KOPT-K1 (cell line): ENCODE data around the gene SLC6A19.
"Not testable (repeated sequence)": the region's sequence is repeated elsewhere in the genome, so short reads cannot be mapped to it uniquely, and the experiment has no call there.

Experiments
- H3K27ac ChIP-seq: fragments of 200-600 bp; sonication (generic); 2 replicates; pipeline ENCODE4 v1.5.1; 2016; ENCODE audit warnings: antibody characterized with exemption, mild to moderate bottlenecking, low read depth, low read length; ENCODE audit not compliant: poor library complexity, severe bottlenecking
- H3K36me3 ChIP-seq: fragments of 200-600 bp; sonication (generic); 2 replicates; pipeline ENCODE4 v1.5.1; 2017; ENCODE audit warnings: antibody characterized with exemption, mild to moderate bottlenecking, low read length, moderate library complexity; ENCODE audit not compliant: insufficient read depth
- H3K9me3 ChIP-seq: fragments of 200-600 bp; sonication (generic); 2 replicates; pipeline ENCODE4 v1.5.1; 2017; ENCODE audit warnings: antibody characterized with exemption, low read length, mild to moderate bottlenecking; ENCODE audit not compliant: insufficient read depth, poor library complexity, severe bottlenecking

The SLC6A19 gene

GRCh38 chr5:1222621-1223277, 21.4 kb downstream of the SLC6A19 start:
- Histone ChIP-seq H3K27ac (no peak overlapping the region), H3K36me3 (no peaks in the 10 kb centered on the region), H3K9me3 (no peaks in the 10 kb centered on the region)

- Histone ChIP-seq H3K36me3 (no peaks in the 10 kb centered on the region), H3K27ac (no peak overlapping the region), H3K9me3 (no peaks in the 10 kb centered on the region)
These were observed 21.9 kb downstream of the SLC6A19 start for GRCh38 chr5:1223278-1223670.

- no peaks in the 10 kb centered on the region for H3K9me3 ChIP-seq
- H3K36me3 ChIP-seq: no peaks in the 10 kb centered on the region
- H3K27ac ChIP-seq: no peak overlapping the region
These were observed 23.2 kb downstream of the SLC6A19 start for GRCh38 chr5:1224631-1225030.

- no peaks in the 10 kb centered on the region for H3K9me3 ChIP-seq
- no peaks in the 10 kb centered on the region for H3K36me3 ChIP-seq
- no peak within 1 kb of the TSS for H3K27ac ChIP-seq
These were observed 23.7 kb downstream of the SLC6A19 start, which contains the start of gene SLC6A18 for GRCh38 chr5:1225081-1225480. TSS of gene SLC6A18 (plus strand) at chr5:1225381. CDS start at chr5:1225478, 97 bp downstream.

GRCh38 chr5:1226231-1226630, 24.8 kb downstream of the SLC6A19 start:
- Histone ChIP-seq H3K36me3 (no peaks in the 10 kb centered on the region), H3K27ac (no peak overlapping the region), H3K9me3 (no peaks in the 10 kb centered on the region)

- Histone ChIP-seq H3K36me3 (no peaks in the 10 kb centered on the region), H3K9me3 (no peaks in the 10 kb centered on the region), H3K27ac (no peak overlapping the region)
These were observed 25.6 kb downstream of the SLC6A19 start for GRCh38 chr5:1226839-1227581.

- no peak overlapping the region for H3K27ac ChIP-seq
- no peaks in the 10 kb centered on the region for H3K9me3 ChIP-seq
- H3K36me3 ChIP-seq: no peaks in the 10 kb centered on the region
These were observed 26.3 kb downstream of the SLC6A19 start for GRCh38 chr5:1227667-1228066.

GRCh38 chr5:1228120-1228519, 26.7 kb downstream of the SLC6A19 start:
- H3K27ac ChIP-seq: no peak overlapping the region
- no peaks in the 10 kb centered on the region for H3K36me3 ChIP-seq
- no peaks in the 10 kb centered on the region for H3K9me3 ChIP-seq

- not testable (repeated sequence) for H3K36me3 ChIP-seq, H3K9me3 ChIP-seq, H3K27ac ChIP-seq
These were observed 27.6 kb downstream of the SLC6A19 start for GRCh38 chr5:1229023-1229422.

- no peak overlapping the region for H3K27ac ChIP-seq
These were observed 28.4 kb downstream of the SLC6A19 start for GRCh38 chr5:1229822-1230221.

GRCh38 chr5:1230551-1230950, 29.2 kb downstream of the SLC6A19 start:
- Histone ChIP-seq H3K36me3 (no peaks in the 10 kb centered on the region), H3K27ac (no peak overlapping the region), H3K9me3 (peaks cover 6% of the 10 kb centered on the region)

More at GRCh38 chr5:1229822-1230221, 28.4 kb downstream of the SLC6A19 start:
- H3K9me3 ChIP-seq: no peaks in the 10 kb centered on the region
- no peaks in the 10 kb centered on the region for H3K36me3 ChIP-seq

GRCh38 chr5:1231354-1231905, 30.0 kb downstream of the SLC6A19 start:
- H3K27ac ChIP-seq: no peak overlapping the region
- H3K36me3 ChIP-seq: no peaks in the 10 kb centered on the region
- H3K9me3 ChIP-seq: peaks cover 14% of the 10 kb centered on the region

GRCh38 chr5:1232780-1233179, 31.4 kb downstream of the SLC6A19 start:
- Histone ChIP-seq H3K27ac (no peak overlapping the region), H3K9me3 (peaks cover 17% of the 10 kb centered on the region), H3K36me3 (no peaks in the 10 kb centered on the region)

GRCh38 chr5:1235379-1235778, 34.0 kb downstream of the SLC6A19 start:
- Histone ChIP-seq H3K36me3 (no peaks in the 10 kb centered on the region), H3K9me3 (peaks cover 17% of the 10 kb centered on the region), H3K27ac (no peak overlapping the region)

- H3K9me3 ChIP-seq: peaks cover 17% of the 10 kb centered on the region
- no peak overlapping the region for H3K27ac ChIP-seq
These were observed 34.4 kb downstream of the SLC6A19 start for GRCh38 chr5:1235838-1236237.

More at GRCh38 chr5:1235838-1236237, 34.4 kb downstream of the SLC6A19 start:
- no peaks in the 10 kb centered on the region for H3K36me3 ChIP-seq
